ENCODE measurements around the gene ATF6.
"Not testable (repeated sequence)": the region's sequence is repeated elsewhere in the genome, so short reads cannot be mapped to it uniquely, and the experiment has no call there.

ATF6 gene

DNA sequence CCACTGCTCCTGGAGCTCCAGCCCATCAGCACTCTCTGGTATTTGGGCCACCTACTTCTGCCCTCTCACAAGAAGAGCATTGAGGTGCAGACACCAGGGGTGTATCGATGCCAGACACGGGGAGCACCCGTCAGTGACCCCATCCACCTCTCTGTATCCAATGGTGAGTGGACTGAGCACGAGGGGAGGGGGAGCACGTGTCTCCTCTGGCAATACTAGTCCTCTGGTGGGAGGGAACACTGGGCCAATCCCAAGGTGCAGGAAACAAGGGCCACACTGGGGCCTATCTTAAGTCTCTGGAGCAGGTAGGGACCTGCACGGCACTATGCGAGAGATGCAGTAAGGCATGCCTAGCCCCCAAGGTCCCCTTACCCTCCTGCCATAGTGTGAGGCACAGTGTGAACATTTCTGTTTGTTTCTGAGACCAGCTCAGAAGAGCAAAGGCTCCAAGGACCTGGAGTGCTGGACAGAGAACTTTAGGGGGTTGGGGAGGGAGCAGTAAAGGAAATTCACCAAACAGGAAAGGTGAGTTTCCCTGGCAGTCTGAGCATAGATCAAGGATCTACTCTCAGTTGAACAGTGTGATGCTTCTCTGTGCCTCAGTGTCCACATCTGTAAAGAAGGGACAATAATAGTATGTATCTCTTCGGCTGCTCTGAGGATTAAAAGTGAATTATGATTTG lies 42.5 kb upstream of the ATF6 start:
- no peak overlapping the region for H3K4me3 ChIP-seq
- no peak overlapping the region for H3K9ac ChIP-seq (ENCODE audit: insufficient read length)
- H3K27ac ChIP-seq: no peak overlapping the region
- TF ChIP-seq EZH2 (IDR thresholded peaks at IDR 0.05): no peak
- no peaks in the 10 kb centered on the region for H3K9me3 ChIP-seq (ENCODE audit: low read depth, low read length)
- H3K36me3 ChIP-seq (ENCODE audit: insufficient read depth, low read length): no peaks in the 10 kb centered on the region
- DNase-seq (ENCODE audit: low read depth, low spot score): no peak

DNA sequence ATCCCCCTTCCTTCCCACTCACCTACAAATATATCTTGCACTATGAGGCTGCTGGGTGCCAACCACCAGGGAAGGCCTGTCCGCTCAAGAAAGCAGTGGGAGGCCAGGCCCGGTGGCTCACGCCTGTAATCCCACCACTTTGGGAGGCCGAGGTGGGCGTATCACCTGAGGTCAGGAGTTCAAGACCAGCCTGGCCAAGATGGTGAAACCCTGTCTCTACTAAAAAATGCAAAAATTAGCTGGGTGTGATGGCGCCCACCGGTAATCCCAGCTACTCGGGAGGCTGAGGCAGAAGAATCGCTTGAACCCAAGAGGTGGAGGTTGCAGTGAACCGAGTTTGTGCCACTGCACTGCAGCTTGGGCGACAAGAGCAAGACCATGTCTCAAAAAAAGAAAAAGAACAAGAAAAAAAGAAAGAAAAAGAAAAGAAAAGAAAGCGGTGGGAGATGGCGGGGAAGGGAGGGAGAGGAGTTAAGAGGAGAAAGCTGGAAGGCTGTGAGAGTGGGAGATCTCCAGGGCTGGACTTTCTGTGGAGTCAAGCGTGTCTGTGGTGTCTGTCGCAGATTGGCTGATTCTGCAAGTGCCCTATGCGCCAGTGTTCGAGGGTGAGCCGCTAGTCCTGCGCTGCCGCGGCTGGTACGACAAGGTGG lies 40.7 kb upstream of the ATF6 start:
- not testable (repeated sequence) for H3K9ac ChIP-seq (ENCODE audit: insufficient read length); DNase-seq (ENCODE audit: low read depth, low spot score); H3K36me3 ChIP-seq (ENCODE audit: insufficient read depth, low read length); H3K9me3 ChIP-seq (ENCODE audit: low read depth, low read length); H3K27ac ChIP-seq
- peak overlapping the region; percentile 92 for H3K4me3 ChIP-seq

DNA sequence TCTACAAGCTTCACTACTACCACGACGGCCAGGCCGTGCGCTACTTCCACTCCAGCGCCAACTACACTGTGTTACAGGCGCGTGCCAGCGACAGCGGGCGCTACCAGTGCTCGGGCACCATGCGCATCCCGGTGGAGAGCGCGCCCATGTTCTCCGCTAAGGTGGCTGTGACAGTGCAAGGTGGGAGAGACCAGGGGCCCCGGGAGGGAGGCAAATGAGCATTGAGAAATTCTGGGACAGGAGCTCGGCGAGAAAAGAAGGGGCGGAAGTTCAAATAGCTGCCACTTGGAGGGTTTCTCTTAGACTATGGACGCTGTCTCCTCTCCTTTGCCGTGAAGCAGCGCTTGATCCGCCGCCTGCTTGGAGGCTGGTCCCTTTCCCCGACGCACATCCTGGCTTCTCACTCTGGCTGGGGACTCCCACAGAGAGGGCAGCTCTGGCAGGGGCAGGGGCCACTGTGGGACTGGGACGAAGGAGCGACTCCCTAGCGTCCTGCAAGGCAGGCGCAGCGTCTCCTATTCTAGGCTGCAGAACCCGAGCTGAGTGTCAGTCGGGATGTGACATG lies 40.1 kb upstream of the ATF6 start:
- Histone ChIP-seq H3K9me3 (ENCODE audit: low read depth, low read length) (no peaks in the 10 kb centered on the region), H3K36me3 (ENCODE audit: insufficient read depth, low read length) (no peaks in the 10 kb centered on the region), H3K27ac (no peak overlapping the region), H3K9ac (ENCODE audit: insufficient read length) (peak overlapping the region; percentile 34), H3K4me3 (peak overlapping the region; percentile 92)
- DNase-seq (ENCODE audit: low read depth, low spot score): no peak
- TF ChIP-seq EZH2 (IDR thresholded peaks at IDR 0.05): no peak
- no peak for TF ChIP-seq FOXP2 (optimal IDR thresholded peaks at IDR 0.05; ENCODE audit: control extremely low read depth, extremely low read length, insufficient read depth)
- no peak for TF ChIP-seq POLR2AphosphoS5 (IDR thresholded peaks at IDR 0.05; ENCODE audit: borderline replicate concordance, low read depth, low read length)

DNA sequence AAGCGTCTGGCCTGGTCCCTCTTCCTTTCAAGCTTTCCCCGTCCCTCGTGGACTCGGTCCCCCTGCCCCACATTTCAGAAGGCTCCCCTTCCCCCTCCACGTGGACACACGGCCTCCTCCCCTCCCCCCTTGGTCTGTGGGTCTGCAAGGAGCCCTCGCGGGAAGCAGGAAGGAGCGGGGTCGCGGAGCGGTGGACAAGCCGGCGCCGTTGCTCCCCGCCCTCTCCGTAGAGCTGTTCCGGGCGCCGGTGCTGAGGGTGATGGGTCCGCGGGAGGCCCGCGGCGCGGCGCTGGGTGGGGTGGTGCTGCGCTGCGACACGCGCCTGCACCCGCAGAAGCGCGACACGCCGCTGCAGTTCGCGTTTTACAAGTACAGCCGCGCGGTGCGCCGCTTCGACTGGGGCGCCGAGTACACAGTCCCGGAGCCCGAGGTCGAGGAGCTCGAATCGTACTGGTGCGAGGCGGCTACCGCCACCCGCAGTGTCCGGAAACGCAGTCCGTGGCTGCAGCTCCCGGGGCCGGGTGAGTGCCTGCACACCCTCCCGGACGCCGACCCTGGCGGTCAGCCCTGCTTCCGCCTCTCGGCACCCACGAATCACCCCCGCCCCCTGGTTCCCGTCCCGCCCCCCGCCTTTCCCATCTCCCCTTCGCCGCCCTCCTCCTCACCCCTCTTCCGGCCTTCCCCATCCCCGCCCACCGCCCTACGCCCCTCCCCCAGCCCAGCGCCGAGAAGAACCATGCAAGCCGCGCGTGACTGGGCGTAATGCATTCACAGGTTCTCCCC lies 39.5 kb upstream of the ATF6 start:
- no peak overlapping the region for H3K27ac ChIP-seq
- H3K9ac ChIP-seq (ENCODE audit: insufficient read length): peak overlapping the region; percentile 84
- no peak for DNase-seq (ENCODE audit: low read depth, low spot score)
- peak overlapping the region; percentile 92 for H3K4me3 ChIP-seq
- TF ChIP-seq FOXP2 (optimal IDR thresholded peaks at IDR 0.05; ENCODE audit: control extremely low read depth, extremely low read length, insufficient read depth) (no peak), POLR2AphosphoS5 (IDR thresholded peaks at IDR 0.05; ENCODE audit: borderline replicate concordance, low read depth, low read length) (peak; percentile 39; the same call in 1 of the 2 replicates)
- no peaks in the 10 kb centered on the region for H3K36me3 ChIP-seq (ENCODE audit: insufficient read depth, low read length)
- no peaks in the 10 kb centered on the region for H3K9me3 ChIP-seq (ENCODE audit: low read depth, low read length)

DNA sequence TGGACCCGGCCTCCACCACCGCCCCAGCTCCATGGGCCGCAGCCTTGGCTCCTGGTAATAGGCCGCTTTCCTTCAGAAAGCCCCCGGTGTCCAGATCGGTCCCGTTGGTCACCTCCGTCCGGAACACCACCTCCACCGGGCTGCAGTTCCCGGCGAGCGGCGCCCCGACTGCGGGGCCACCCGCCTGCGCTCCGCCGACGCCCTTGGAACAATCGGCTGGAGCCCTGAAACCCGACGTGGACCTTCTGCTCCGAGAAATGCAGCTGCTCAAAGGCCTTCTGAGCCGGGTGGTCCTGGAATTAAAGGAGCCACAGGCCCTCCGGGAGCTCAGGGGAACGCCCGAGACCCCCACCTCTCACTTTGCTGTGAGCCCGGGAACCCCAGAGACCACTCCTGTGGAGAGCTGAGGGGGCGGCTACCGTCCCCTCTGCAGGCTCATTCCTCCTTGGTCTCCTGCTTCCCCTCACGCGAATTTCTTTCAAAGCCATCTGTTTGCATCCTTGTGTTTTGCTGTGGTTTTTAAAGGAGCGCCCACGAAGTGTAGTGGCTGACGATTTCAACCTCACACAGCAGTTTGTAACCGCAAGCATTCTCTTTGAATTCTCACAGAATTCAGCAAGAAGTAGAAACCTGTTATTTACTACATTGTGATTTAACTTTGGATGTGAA lies 38.7 kb upstream of the ATF6 start:
- no peak for DNase-seq (ENCODE audit: low read depth, low spot score)

DNA sequence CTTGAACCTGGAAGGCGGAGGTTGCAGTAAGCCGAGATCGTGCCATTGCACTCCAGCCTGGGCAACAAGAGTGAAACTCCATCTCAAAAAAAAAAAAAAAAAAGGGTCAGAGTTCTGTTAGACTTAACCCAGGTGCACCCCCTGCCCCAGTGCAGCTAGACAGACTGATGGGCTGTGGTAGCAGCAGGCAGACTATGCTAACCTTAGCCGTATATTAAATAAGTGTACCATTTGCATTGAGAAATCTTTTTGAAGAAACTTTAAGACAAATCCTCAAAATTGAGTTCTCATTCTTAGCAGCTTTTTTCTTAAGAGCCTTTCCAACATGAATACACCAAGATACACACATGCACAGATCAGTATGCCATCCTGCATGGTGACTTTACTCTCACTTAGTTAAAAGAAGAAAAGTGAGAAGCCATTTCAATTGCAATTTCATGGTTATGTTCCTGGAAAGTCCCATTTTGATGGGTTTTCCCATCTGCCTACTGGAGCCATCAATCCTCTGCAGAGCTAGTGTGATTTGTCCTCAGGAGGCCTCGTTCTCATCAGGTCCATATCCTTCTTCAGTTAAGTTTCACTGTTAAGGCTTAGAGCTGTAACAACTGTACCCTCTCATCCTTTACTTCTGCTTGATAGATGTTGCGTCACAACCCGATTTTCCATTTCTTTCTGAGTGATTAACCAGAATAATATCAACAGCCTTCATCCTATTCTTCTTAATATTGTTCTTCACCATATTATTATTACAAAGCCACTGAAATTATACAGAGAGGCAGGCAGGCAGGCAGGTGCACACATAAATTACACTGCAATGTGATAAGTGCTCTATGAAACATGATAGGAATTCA lies 37.5 kb upstream of the ATF6 start:
- no peaks in the 10 kb centered on the region for H3K36me3 ChIP-seq (ENCODE audit: insufficient read depth, low read length)
- H3K4me3 ChIP-seq: no peak overlapping the region
- no peak overlapping the region for H3K9ac ChIP-seq (ENCODE audit: insufficient read length)
- no peaks in the 10 kb centered on the region for H3K9me3 ChIP-seq (ENCODE audit: low read depth, low read length)
- TF ChIP-seq EZH2 (IDR thresholded peaks at IDR 0.05) (no peak), POLR2AphosphoS5 (IDR thresholded peaks at IDR 0.05; ENCODE audit: borderline replicate concordance, low read depth, low read length) (no peak), FOXP2 (optimal IDR thresholded peaks at IDR 0.05; ENCODE audit: control extremely low read depth, extremely low read length, insufficient read depth) (no peak)
- no peak overlapping the region for H3K27ac ChIP-seq
- DNase-seq (ENCODE audit: low read depth, low spot score): no peak

More for the DNA sequence above, 38.7 kb upstream of the ATF6 start:
- Histone ChIP-seq H3K9ac (ENCODE audit: insufficient read length) (peak overlapping the region; percentile 84), H3K27ac (no peak overlapping the region), H3K4me3 (peak overlapping the region; percentile 92), H3K36me3 (ENCODE audit: insufficient read depth, low read length) (no peaks in the 10 kb centered on the region), H3K9me3 (ENCODE audit: low read depth, low read length) (no peaks in the 10 kb centered on the region)
- TF ChIP-seq FOXP2 (optimal IDR thresholded peaks at IDR 0.05; ENCODE audit: control extremely low read depth, extremely low read length, insufficient read depth) (no peak), POLR2AphosphoS5 (IDR thresholded peaks at IDR 0.05; ENCODE audit: borderline replicate concordance, low read depth, low read length) (peak; percentile 71; the same call in 1 of the 2 replicates)

DNA sequence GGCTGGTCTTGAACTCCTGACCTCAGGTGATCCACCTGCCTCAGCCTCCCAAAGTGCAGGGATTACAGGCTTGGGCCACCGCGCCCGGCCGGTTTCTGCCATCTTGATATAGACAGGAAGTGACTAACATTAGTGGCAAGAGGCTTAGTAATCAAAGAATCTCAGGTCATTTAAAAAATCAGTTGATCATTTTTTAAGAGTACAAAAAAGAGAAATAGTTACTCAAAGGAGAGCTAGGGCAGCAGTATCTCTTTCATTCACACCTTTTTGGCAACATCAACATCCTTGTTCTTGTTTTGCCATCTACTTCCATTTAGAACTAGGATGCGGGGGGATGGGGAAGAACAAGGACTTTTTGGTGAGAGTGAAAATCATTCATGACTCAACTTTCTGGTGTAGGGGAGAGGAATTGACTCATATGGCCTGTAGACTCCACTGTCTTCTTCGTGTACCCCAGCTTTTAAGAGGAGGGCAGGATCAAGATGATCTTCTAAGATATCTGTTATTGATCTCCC lies 36.0 kb upstream of the ATF6 start:
- no peak overlapping the region for H3K4me3 ChIP-seq
- no peaks in the 10 kb centered on the region for H3K9me3 ChIP-seq (ENCODE audit: low read depth, low read length)
- no peak for DNase-seq (ENCODE audit: low read depth, low spot score)
- no peak for TF ChIP-seq EZH2 (IDR thresholded peaks at IDR 0.05)
- no peak for TF ChIP-seq FOXP2 (optimal IDR thresholded peaks at IDR 0.05; ENCODE audit: control extremely low read depth, extremely low read length, insufficient read depth)
- no peak for TF ChIP-seq POLR2AphosphoS5 (IDR thresholded peaks at IDR 0.05; ENCODE audit: borderline replicate concordance, low read depth, low read length)
- H3K27ac ChIP-seq: no peak overlapping the region
- H3K9ac ChIP-seq (ENCODE audit: insufficient read length): no peak overlapping the region
- no peaks in the 10 kb centered on the region for H3K36me3 ChIP-seq (ENCODE audit: insufficient read depth, low read length)
